ENCODE measurements around the gene TSPAN32.
"Not testable (repeated sequence)": the region's sequence is repeated elsewhere in the genome, so short reads cannot be mapped to it uniquely, and the experiment has no call there.

TSPAN32 gene

DNA sequence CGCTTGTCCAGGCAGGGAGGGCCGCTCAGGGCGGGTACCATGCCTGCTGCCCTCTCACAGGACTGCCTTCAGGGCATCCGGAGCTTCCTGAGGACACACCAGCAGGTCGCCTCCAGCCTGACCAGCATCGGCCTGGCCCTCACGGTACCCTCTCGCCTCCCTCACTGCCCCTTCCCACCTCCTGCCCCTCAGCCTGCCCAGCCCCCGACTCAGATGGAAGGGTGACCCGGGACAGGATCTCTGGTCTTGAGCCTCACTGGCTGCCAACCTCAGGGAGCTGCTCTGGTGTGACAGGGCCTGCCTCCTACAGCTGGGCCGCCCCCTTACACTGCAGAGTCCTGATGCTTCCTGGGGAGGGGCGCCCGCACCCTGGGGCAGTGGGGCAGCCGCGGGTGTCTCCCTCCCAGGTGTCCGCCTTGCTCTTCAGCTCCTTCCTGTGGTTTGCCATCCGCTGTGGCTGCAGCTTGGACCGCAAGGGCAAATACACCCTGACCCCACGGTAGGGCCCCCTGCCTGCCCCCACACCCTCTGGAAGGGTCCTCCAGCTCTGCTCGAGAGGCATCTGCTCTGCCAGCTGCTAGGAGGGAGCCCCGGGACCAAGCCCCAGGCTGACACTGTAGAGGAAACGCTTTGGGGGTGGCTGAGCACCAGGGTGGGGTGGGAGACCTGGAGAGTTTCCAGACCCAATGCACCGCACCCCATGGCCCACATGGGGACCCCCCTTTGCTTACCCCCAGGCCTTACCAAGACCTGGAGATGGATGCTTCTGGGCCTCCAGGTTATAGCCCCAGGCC is 14.6 kb downstream of the TSPAN32 start:
- FAIRE-seq = no peak

- FAIRE-seq = no peak
These were observed 15.1 kb downstream of the TSPAN32 start for GRCh38 chr11:2316963-2317244.

DNA sequence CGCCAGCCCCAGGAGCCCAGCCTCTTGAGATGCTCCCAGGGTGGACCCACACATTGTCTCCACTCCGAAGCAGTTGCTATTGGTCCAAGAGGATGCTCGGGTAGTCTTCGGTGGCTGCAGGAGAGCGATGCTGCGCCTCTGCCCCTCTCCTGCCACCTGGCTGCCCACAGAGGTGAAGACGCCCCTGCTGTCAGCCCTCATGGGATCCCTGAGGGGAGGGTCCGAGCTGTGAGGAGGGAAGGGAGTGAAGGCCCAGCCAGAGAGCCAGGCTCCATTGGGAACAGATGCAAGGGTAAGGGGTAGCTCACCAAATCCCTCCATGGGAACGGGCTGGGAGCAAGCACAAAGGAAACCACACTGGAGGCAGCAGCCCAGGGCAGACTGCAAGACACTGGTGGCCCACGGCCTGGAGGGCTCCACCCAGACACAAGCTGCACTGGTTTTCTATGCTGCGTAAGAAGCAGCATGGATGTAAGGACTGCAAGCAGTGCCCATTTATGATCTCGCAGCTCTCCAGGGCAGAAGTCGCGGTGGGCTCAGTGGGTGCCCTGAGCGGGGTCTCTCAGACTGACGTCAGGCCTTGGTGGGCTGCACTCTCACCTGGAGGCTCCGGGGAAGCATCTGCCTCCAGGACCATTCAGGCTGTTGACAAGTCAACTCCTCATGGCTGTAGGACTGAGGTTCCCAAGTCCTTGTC is 15.7 kb downstream of the TSPAN32 start:
- FAIRE-seq = no peak

DNA sequence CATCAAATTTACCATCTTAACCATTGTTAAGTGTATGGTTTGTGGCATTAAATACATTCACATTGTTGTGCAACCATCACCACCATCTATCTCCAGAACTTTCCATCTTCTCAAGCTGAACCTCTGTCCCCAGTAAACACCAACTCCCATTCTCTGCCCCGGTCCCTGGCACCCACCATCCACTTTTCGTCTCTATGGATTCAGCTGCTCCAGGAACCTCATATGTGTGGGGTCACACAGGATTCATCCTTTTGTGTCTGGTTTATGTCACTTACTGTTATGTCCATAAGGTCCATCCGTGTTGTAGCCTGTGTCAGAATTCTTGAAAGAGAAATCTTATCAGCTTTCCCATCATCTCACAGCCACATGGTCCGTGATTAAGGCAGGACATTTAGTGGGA is 16.3 kb downstream of the TSPAN32 start:
- no peak for FAIRE-seq

GRCh38 chr11:2318707-2319106 is 16.9 kb downstream of the TSPAN32 start:
- FAIRE-seq = no peak

- FAIRE-seq = no peak
These were observed 18.1 kb downstream of the TSPAN32 start for GRCh38 chr11:2319791-2320472.

GRCh38 chr11:2320568-2321310 is 18.9 kb downstream of the TSPAN32 start:
- no peak for FAIRE-seq

GRCh38 chr11:2321311-2321683 is 19.5 kb downstream of the TSPAN32 start:
- no peak for FAIRE-seq

DNA sequence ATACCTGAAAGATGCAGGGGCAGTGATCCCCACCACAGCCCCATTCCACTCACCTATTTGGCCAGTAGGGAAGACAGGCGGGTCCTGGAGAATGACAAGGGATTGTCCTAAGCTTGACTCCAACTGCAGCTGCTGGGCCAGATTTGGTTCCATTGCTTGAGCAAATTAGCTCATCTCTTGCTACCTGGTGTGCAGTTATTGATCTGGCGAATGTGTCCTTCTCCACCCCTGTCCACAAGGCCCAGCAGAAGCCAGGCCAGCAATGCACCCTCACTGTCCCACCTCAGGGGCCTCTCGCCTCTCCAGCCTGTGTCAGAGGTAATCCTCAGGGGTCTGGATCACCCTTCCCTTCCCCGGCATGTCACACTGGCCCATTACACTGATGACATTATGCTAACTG is 23.3 kb downstream of the TSPAN32 start:
- FAIRE-seq = no peak

- no peak for FAIRE-seq
These were observed 23.9 kb downstream of the TSPAN32 start for GRCh38 chr11:2325719-2326118.

DNA sequence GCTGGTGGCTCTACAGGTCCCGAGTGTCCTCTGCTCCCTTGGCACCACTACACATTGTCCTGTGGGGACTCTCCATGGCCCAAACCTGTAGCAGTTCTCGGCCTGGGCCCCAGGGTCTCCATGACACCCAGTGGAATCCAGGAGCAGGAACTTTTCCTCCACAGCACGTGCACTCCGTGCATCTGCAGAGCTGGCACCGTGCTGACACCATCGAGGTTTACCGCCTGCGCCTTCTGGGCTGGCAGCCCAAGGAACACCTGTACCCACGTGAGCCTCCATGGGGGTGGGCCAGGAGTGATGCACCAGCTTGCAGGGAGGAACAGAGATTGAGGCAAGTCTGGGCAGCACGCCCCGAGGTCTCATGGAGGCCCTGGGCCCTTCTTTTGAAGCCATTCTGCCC is 25.2 kb downstream of the TSPAN32 start:
- FAIRE-seq = no peak

- FAIRE-seq = no peak
These were observed 26.2 kb downstream of the TSPAN32 start for GRCh38 chr11:2328021-2328420.

DNA sequence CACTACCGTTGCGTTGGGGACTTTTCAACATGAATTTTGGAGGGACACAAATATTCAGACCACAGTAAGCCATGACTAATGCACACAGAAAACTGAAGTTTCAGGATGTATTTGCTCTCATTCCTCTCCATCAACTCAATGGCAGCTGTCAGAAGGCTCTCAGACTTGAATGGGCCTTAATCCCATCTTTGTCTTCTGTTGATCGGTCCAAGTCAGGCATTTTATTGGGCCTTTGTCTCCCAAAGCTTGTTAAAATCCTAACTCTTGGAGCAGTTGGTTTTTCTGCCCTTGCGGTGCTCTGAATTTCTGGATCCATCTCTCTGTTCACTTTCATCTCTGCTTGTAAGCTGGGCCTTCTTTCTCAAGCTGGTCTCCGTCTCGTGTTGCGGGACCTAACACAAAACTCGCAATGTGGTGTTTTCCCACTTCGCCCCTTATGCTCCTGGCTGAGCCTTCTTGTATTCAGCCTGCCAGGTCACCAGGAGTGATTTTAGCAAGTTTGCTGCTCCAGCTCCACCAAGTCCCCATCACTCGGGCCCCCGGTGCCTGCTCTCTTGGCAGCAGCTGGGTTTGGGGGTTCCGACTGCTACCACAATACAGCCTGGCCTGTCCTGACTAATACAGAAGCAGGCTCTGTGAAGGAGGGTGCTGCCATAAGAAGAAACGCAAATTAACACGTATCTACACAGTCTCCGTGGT is 27.0 kb downstream of the TSPAN32 start:
- FAIRE-seq = no peak

DNA sequence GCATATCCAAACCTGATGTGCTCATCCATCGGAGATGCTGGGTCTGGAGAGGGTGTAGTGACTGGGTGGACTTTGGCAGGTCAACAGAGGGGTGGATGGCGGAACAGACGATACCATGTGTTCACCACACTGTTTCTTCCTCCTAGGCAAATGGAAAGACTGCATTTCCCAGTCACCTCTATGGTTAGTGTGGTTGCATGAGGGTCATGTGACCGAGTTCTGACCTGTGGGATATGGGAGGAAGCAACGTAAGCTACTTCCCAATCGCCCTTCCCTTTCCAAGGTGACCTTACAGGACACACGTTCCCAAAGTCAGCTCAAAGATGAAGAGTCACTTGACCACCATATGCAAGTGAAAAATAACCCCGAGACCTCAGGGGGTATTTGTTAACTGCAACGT is 27.7 kb downstream of the TSPAN32 start:
- FAIRE-seq = no peak

DNA sequence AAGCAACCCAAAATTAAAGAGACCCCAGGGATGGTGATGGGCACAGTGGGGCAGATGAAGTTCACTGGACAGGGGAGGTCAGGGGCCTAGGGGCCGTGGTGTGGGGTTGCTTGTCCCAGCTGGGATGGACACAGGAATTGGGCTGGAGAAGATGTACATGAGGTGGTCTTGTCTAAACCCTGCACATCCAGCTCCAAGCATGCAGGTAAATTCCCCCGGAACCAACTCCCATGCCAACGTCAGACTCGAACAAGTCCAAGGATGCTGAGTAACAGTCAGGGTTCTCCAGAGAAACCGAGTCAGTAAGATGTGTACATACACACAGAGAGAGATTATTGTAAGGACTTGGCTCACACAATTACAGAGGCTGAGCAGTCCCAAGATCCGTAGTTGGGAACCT is 28.9 kb downstream of the TSPAN32 start:
- no peak for FAIRE-seq

- FAIRE-seq = no peak
These were observed 29.6 kb downstream of the TSPAN32 start for GRCh38 chr11:2331404-2331803.

DNA sequence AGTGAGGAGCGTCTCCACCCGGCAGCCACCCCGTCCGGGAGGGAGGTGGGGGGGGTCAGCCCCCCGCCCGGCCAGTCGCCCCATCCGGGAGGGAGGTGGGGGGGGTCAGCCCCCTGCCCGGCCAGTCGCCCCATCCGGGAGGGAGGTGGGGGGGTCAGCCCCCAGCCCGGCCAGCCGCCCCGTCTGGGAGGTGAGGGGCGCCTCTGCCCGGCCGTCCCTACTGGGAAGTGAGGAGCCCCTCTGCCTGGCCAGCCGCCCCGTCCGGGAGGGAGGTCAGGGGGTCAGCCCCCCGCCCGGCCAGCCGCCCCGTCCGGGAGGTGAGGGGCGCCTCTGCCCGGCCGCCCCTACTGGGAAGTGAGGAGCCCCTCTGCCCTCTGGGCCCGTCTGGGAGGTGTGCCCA is 30.8 kb downstream of the TSPAN32 start:
- FAIRE-seq = not testable (repeated sequence)

DNA sequence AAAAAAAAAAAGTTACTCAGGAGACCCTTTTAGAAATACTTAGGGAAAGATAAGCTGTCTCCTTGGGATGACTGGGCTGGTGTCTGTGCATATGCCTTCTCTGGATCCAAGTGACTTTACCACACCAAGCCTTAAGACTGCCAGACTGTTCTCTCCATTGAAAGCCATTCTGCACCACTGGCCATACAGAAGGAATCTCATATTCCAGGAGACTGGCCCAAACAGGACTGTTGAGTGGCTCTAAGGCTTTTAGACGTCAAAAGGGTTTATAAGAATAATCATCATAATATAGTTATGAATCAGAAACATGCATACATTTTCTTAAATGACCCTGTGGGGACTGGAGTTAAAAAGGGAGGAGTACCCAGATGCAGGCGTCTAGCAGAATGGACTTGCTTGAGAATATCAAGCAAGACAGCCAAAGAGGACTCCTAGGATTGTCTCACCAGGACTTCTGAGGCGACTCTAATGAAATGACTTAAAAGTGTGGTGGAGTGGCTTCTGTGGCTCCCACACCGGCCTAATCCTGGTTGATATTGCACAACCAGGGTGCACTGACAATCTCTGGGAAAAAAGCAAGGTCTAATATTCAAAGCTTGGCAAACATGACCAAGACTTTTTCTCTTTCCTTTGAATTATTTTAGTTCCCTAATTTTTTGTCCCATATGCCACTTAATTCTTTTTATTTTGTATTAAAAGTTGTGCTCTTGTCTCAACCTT is 31.8 kb downstream of the TSPAN32 start:
- FAIRE-seq = not testable (repeated sequence)

- not testable (repeated sequence) for FAIRE-seq
These were observed 33.5 kb downstream of the TSPAN32 start for GRCh38 chr11:2335286-2335685.

GRCh38 chr11:2338760-2339159 is 36.9 kb downstream of the TSPAN32 start:
- FAIRE-seq = not testable (repeated sequence)

- FAIRE-seq = no peak
These were observed 40.7 kb downstream of the TSPAN32 start for GRCh38 chr11:2342557-2342956.

GRCh38 chr11:2342981-2343380 is 41.2 kb downstream of the TSPAN32 start:
- FAIRE-seq = no peak
